Common myeloid progenitor, CD34-positive (primary cell): ENCODE results near the gene IKZF5.

Source experiments
- CTCF ChIA-PET: fragments of 350-600 bp; sonication (Branson Sonifier 250); formaldehyde crosslinking; loops from one replicate; lab custom pipeline; 2021; ENCODE audit warnings: antibody characterized with exemption; lab: Charles Lee
- POLR2A ChIA-PET: fragments of 350-600 bp; sonication (Branson Sonifier 250); formaldehyde crosslinking; loops from one replicate; lab custom pipeline; 2021; ENCODE audit warnings: antibody characterized with exemption; lab: Charles Lee
- DNase-seq, 3 donors: peaks; one replicate each; pipeline versions ENCODE4 v3.0.0 to v3.0.0-alpha.2; 2013
- H3K27ac ChIP-seq, 2 experiments: 1 replicate in 1 of 2; 2 replicates in 1 of 2; pipeline ENCODE4 v1.7.0; 2013; ENCODE audit warnings: inconsistent platforms in 2 of 2, low read length in 2 of 2, mild to moderate bottlenecking in 2 of 2, low read depth in 1 of 2, moderate library complexity in 1 of 2; ENCODE audit not compliant: severe bottlenecking in 2 of 2, insufficient read depth in 1 of 2, poor library complexity in 1 of 2
- H3K27me3 ChIP-seq, 5 experiments: replicated peaks in 2 of 5; 1 replicate in 3 of 5; 2 replicates in 2 of 5; pipeline versions ENCODE4 v1.6.1 to v1.7.0; 2013; ENCODE audit warnings: low read length in 4 of 5, mild to moderate bottlenecking in 2 of 5, moderate library complexity in 2 of 5, inconsistent platforms in 1 of 5; ENCODE audit not compliant: insufficient read depth in 5 of 5, control insufficient read depth in 4 of 5
- H3K36me3 ChIP-seq, 4 experiments: 1 replicate in 2 of 4; 2 replicates in 2 of 4; pipeline versions ENCODE4 v1.6.1 to v1.7.0; 2013; ENCODE audit warnings: low read length in 3 of 4, control low read depth in 1 of 4, mild to moderate bottlenecking in 1 of 4; ENCODE audit not compliant: control insufficient read depth in 4 of 4, insufficient read depth in 4 of 4
- H3K4me1 ChIP-seq, 4 experiments: 1 replicate in 3 of 4; 2 replicates in 1 of 4; pipeline versions ENCODE4 v1.6.1 to v1.7.1; 2013; ENCODE audit warnings: low read length in 3 of 4, mild to moderate bottlenecking in 3 of 4, control low read depth in 1 of 4, inconsistent platforms in 1 of 4, moderate library complexity in 1 of 4; ENCODE audit not compliant: control insufficient read depth in 4 of 4, insufficient read depth in 4 of 4; ENCODE audit errors: control extremely low read depth in 1 of 4
- H3K4me3 ChIP-seq, 7 experiments: 1 replicate in 4 of 7; 2 replicates in 3 of 7; pipeline versions ENCODE4 v1.5.1 to v1.7.0; 2013; ENCODE audit warnings: mild to moderate bottlenecking in 7 of 7, low read length in 6 of 7, moderate library complexity in 6 of 7, inconsistent platforms in 2 of 7, low read depth in 2 of 7, control low read depth in 1 of 7; ENCODE audit not compliant: insufficient read depth in 4 of 7, control insufficient read depth in 1 of 7; ENCODE audit errors: extremely low read depth in 1 of 7
- H3K9me3 ChIP-seq, 5 experiments: 1 replicate in 4 of 5; 2 replicates in 1 of 5; pipeline versions ENCODE4 v1.6.1 to v1.7.1; 2013; ENCODE audit warnings: low read length in 4 of 5, mild to moderate bottlenecking in 2 of 5, inconsistent platforms in 1 of 5, low read depth in 1 of 5, moderate library complexity in 1 of 5; ENCODE audit not compliant: control insufficient read depth in 4 of 5, insufficient read depth in 2 of 5; ENCODE audit errors: control extremely low read depth in 1 of 5
- WGBS: methylation state at CpG from one replicate; pipeline ENCODE4 v1.1.5; 2013; ENCODE audit not compliant: insufficient coverage; 5-methylcytosine and 5-hydroxymethylcytosine counted together

Gene IKZF5

DNA sequence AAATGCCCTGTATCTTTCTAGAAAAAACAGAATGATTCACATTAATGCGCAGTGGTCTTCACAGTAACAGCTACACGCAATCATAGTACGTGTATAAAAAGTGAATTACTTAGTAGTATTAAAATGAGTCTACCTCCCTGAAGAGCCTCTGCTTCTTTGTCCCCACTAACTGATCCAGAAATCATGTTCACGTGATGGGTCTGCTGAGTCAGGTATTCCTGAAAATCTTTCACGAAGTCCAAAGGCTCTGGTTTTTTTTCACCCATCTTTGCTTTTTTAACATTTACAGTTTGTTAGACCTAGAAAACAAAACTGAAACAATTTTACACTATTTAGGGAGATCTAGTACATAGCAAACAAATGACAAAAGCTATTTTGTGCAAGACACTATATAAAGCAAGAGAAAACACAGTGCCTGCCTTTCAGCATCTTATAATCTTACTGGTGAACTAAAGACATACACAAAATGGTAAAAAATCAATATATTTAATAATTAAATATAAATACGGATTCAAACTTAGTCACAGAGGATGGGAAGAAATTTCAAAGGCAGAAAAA, 10.2 kb downstream of the IKZF5 start:
- no peaks in the 10 kb centered on the region for H3K27me3 ChIP-seq
- no peak for DNase-seq
- no peaks in the 10 kb centered on the region for H3K4me1 ChIP-seq
- CTCF ChIA-PET: interaction anchor here (0.8 to 1.7 kb wide), 4 partner anchors 8 to 19 kb away, joined by 3 to 5 read pairs (median 4); no protein-coding TSS in a partner anchor
- 100% methylated on average over 5 of the region's 6 CpGs for WGBS
- H3K4me3 ChIP-seq: no peak overlapping the region
- H3K27ac ChIP-seq: no peak overlapping the region
- POLR2A ChIA-PET: interaction anchor here (0.5 to 1.1 kb wide), 2 partner anchors 18 to 1036 kb away, joined by 3 to 4 read pairs; partner anchors contain the start of gene PSTK
- peaks cover 16 to 52% (median 28%) of the 10 kb centered on the region in 4 experiments for H3K36me3 ChIP-seq
- no peaks in the 10 kb centered on the region for H3K9me3 ChIP-seq

- WGBS: 100% methylated on average over 2 of the region's 3 CpGs
- Histone ChIP-seq H3K27ac (no peak overlapping the region), H3K9me3 (no peaks in the 10 kb centered on the region), H3K36me3 (peaks cover 16 to 55% (median 28%) of the 10 kb centered on the region in 4 experiments), H3K4me3 (no peak overlapping the region), H3K4me1 (no peaks in the 10 kb centered on the region), H3K27me3 (no peaks in the 10 kb centered on the region)
- no peak for DNase-seq
- ChIA-PET POLR2A (interaction anchor here (1.1 kb wide), 1 partner anchor 17 kb away, joined by 3 read pairs; the partner anchor contains the start of gene PSTK), CTCF (interaction anchor here (0.9 to 1.3 kb wide), 2 partner anchors 8 to 16 kb away, joined by 3 to 4 read pairs; no protein-coding TSS in a partner anchor)
These were observed 10.7 kb downstream of the IKZF5 start for GRCh38 chr10:122997864-122998263.

GRCh38 chr10:122995936-122996335, 12.7 kb downstream of the IKZF5 start:
- Histone ChIP-seq H3K9me3 (no peaks in the 10 kb centered on the region), H3K27ac (no peak overlapping the region), H3K27me3 (no peaks in the 10 kb centered on the region), H3K4me1 (no peaks in the 10 kb centered on the region), H3K4me3 (no peak overlapping the region), H3K36me3 (peaks cover 16 to 55% (median 31%) of the 10 kb centered on the region in 4 experiments)
- ChIA-PET POLR2A (no interaction called here), CTCF (interaction anchor here (1.0 to 1.3 kb wide), 2 partner anchors 15 kb away, joined by 3 to 5 read pairs; partner anchors contain the start of gene PSTK)
- no peak for DNase-seq
- 96% methylated on average over 3 of the region's 4 CpGs for WGBS

- 98% methylated on average over 5 of the region's 6 CpGs for WGBS
- peaks cover 18 to 49% (median 33%) of the 10 kb centered on the region in 4 experiments for H3K36me3 ChIP-seq
These were observed 14.7 kb downstream of the IKZF5 start for GRCh38 chr10:122993797-122994336.

GRCh38 chr10:122992031-122992585, 16.5 kb downstream of the IKZF5 start:
- ChIA-PET CTCF (interaction anchor here (2.9 kb wide), 1 partner anchor 10 kb away, joined by 11 read pairs; no protein-coding TSS in a partner anchor), POLR2A (no interaction called here)
- no peaks in the 10 kb centered on the region for H3K9me3 ChIP-seq
- H3K27ac ChIP-seq: no peak overlapping the region
- DNase-seq: no peak
- H3K4me3 ChIP-seq: no peak overlapping the region
- no CpG with 5 or more reads among the region's 1 CpG for whole genome bisulfite sequencing
- no peaks in the 10 kb centered on the region for H3K27me3 ChIP-seq
- no peaks in the 10 kb centered on the region for H3K4me1 ChIP-seq
- peaks cover 16 to 40% (median 27%) of the 10 kb centered on the region in 4 experiments for H3K36me3 ChIP-seq

More at GRCh38 chr10:122993797-122994336, 14.7 kb downstream of the IKZF5 start:
- H3K27ac ChIP-seq: no peak overlapping the region
- ChIA-PET CTCF (interaction anchor here (1.8 kb wide), 1 partner anchor 9 kb away, joined by 7 read pairs; no protein-coding TSS in a partner anchor), POLR2A (no interaction called here)
- no peak for DNase-seq
- no peak overlapping the region for H3K4me3 ChIP-seq
- no peaks in the 10 kb centered on the region for H3K27me3 ChIP-seq
- no peaks in the 10 kb centered on the region for H3K9me3 ChIP-seq
- no peaks in the 10 kb centered on the region for H3K4me1 ChIP-seq

DNA sequence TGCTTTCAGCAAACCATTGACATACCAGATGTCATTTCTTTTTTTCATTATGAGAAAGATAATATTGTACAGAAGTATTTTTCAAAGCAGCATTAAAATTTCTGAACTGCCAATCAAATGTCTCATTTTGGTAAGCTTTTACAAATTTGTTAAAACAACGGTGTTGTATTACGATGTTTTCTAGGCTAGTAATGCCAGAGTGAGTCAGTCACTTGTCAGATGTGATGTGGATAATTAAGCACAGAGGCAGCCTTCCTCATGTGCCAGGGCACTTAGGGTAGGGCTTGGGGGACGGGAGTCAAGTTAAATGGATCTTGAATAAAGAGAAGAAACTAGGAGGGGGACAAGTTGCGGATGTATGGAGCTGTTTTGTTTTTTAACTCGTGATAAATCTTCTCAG, 18.3 kb downstream of the IKZF5 start:
- H3K36me3 ChIP-seq: peaks cover 9 to 23% (median 17%) of the 10 kb centered on the region in 4 experiments
- H3K27me3 ChIP-seq: no peaks in the 10 kb centered on the region
- 67% methylated on average over 3 of the region's 5 CpGs for WGBS
- H3K4me3 ChIP-seq: no peak overlapping the region
- ChIA-PET CTCF (interaction anchor here (1.3 to 2.9 kb wide), 2 partner anchors 8 to 9 kb away, joined by 3 to 11 read pairs; no protein-coding TSS in a partner anchor), POLR2A (no interaction called here)
- no peak overlapping the region for H3K27ac ChIP-seq
- no peaks in the 10 kb centered on the region for H3K4me1 ChIP-seq
- no peak for DNase-seq
- H3K9me3 ChIP-seq: no peaks in the 10 kb centered on the region

GRCh38 chr10:122988501-122988900, 20.1 kb downstream of the IKZF5 start:
- Histone ChIP-seq H3K27ac (no peak overlapping the region), H3K36me3 (peaks cover 3 to 12% (median 4%) of the 10 kb centered on the region in 4 experiments), H3K4me1 (no peaks in the 10 kb centered on the region), H3K27me3 (no peaks in the 10 kb centered on the region), H3K9me3 (no peaks in the 10 kb centered on the region), H3K4me3 (no peak overlapping the region)
- WGBS: no CpG with 5 or more reads among the region's 2 CpGs
- ChIA-PET CTCF (no interaction called here), POLR2A (no interaction called here)
- no peak for DNase-seq
